Activated CD4-positive, alpha-beta T cell treated with anti-CD3 and anti-CD28 coated beads, Interleukin-2, amount 10 ng/mL, durations not matched to agents 7 days and 5 days (primary cell): ENCODE data around the gene KATNAL1. TPM values are rescaled to one million over a fixed set of nuclear protein-coding genes. Genes with fewer than 3 reads are reported as not detected.

ENCODE experiments used
- total RNA-seq, 2 experiments: library from RNA; stranded (reverse); gene quantifications; one replicate each; pipeline ENCODE4 v1.2.3, GENCODE V29; 2021

The KATNAL1 gene
- total RNA-seq, 2 experiments from 2014 or later = 25.0 to 27.4 TPM

Other genes with a start within 250 kb of the KATNAL1 start
- gene UBE2L5, start 114.9 kb upstream of the KATNAL1 start, total RNA-seq = under 1 TPM in 1 of 2 experiments, not detected in 1; 0.17 TPM
- 100 to 1,000 TPM; 709 to 827 TPM for gene HMGB1, start 158.4 kb upstream of the KATNAL1 start, total RNA-seq